ENCODE measurements around the gene TIGAR.

The TIGAR gene

DNA sequence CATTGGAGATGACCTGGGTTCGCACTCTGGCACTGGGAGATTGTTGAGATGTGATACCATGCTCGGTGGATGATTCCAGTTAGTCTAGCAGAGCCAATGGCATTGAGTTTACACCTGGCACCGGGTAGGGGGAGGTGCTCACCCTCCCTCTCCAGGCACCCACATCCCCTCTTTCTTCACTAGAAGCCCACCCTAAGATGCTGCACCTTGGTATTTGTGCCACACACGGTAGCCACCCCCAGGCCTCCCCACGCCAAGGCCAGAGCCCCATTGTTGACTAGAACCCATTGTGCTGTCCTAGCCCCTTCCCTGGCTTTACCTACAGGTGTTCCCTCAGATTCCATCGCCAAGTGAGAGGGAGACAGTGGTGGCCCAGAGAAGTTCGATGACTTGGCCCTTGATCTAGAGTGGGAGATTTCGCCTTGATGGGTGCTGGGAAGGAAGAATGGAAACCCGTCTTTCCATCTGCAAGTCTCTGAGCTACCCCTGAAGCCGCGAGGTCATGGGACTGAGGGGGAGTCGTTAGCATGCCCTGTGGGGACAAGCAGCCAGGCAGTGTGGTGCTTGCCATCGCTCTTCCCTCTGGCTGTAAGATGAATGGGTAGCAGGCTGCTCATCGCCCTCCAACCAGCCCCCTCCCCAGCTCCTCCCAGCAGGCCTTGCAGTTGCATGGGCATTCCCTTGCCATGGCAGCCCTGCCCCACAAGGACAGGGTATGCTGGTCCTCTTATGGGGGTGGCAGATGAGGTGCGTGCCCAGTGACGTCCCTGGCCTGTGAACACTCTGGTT, 38.7 kb upstream of the TIGAR start:
- H3K4me3 ChIP-seq (ENCODE audit: low read depth in 1 of 2, low read length in 2 of 2): no peak overlapping the region
- H3K36me3 ChIP-seq (ENCODE audit: insufficient read depth, low read length): no peaks in the 10 kb centered on the region
- no peak overlapping the region for H3K27ac ChIP-seq (ENCODE audit: low read length)
- no peak for DNase-seq
- no peaks in the 10 kb centered on the region for H3K9me3 ChIP-seq (ENCODE audit: insufficient read depth, low read length, severe bottlenecking)
- H3K4me2 ChIP-seq (ENCODE audit: insufficient read depth, low read length): no peak overlapping the region
- no peak overlapping the region for H3K9ac ChIP-seq (ENCODE audit: low read depth, low read length)
- H3K27me3 ChIP-seq (ENCODE audit: insufficient read depth, low read length, poor library complexity): peaks cover 5% of the 10 kb centered on the region
- no peaks in the 10 kb centered on the region for H3K4me1 ChIP-seq (ENCODE audit: insufficient read depth, low read length)
- no peak overlapping the region for H2AFZ ChIP-seq (ENCODE audit: low read depth, low read length)
- TF ChIP-seq EZH2 (IDR thresholded peaks at IDR 0.05; ENCODE audit: borderline replicate concordance, low read depth, low read length, severe bottlenecking) (no peak), CTCF (IDR thresholded peaks at IDR 0.05; ENCODE audit: borderline replicate concordance, extremely low read depth, low read length, poor library complexity, severe bottlenecking) (no peak)
- ATAC-seq (ENCODE audit: insufficient read depth, low read depth): no peak
- no peaks in the 10 kb centered on the region for H3K79me2 ChIP-seq (ENCODE audit: insufficient read depth, low read length)
- H4K20me1 ChIP-seq (ENCODE audit: insufficient read depth, low read length): no peaks in the 10 kb centered on the region; the same call in 1 of the 2 replicates

DNA sequence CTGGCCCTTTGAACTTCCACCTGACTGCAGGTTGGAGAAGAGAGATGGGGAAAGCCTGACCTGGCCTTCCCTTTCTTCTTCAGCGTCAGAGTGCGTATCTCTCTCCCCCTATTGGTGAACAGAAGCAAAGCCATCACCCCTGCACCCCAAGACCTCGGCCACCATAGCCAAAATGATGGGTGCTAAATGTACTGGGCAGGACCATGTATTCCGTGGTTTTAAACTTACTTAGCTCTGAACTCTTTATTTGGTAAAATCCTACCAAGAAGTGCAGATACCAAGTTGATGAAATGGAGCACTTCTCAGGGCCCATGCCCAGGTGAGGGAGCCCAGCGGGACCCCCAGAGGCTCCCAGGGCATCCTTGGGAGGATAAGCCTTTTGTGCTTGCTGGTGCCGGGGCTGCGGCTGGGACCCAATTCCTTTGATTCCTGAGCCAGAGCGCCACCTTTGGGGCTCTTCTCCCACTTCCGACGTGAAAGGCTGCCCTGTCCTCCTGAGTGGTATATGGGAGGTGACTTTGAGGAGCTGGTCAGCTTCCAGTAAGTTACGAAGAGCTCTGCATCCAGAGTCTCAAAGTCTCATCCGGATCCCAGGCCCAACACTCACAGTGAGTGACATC, 38.0 kb upstream of the TIGAR start:
- peaks cover 8% of the 10 kb centered on the region for H3K27me3 ChIP-seq (ENCODE audit: insufficient read depth, low read length, poor library complexity)
- H4K20me1 ChIP-seq (ENCODE audit: insufficient read depth, low read length): no peaks in the 10 kb centered on the region; the same call in 1 of the 2 replicates
- no peaks in the 10 kb centered on the region for H3K36me3 ChIP-seq (ENCODE audit: insufficient read depth, low read length)
- ATAC-seq (ENCODE audit: insufficient read depth, low read depth) (no peak), DNase-seq (no peak)
- no peak overlapping the region for H3K27ac ChIP-seq (ENCODE audit: low read length)
- no peak overlapping the region for H3K4me3 ChIP-seq (ENCODE audit: low read depth in 1 of 2, low read length in 2 of 2)
- TF ChIP-seq CTCF (IDR thresholded peaks at IDR 0.05; ENCODE audit: borderline replicate concordance, extremely low read depth, low read length, poor library complexity, severe bottlenecking) (no peak), EZH2 (IDR thresholded peaks at IDR 0.05; ENCODE audit: borderline replicate concordance, low read depth, low read length, severe bottlenecking) (no peak)
- H3K4me2 ChIP-seq (ENCODE audit: insufficient read depth, low read length): no peak overlapping the region
- H2AFZ ChIP-seq (ENCODE audit: low read depth, low read length): no peak overlapping the region
- no peaks in the 10 kb centered on the region for H3K79me2 ChIP-seq (ENCODE audit: insufficient read depth, low read length)
- H3K9ac ChIP-seq (ENCODE audit: low read depth, low read length): no peak overlapping the region
- no peaks in the 10 kb centered on the region for H3K9me3 ChIP-seq (ENCODE audit: insufficient read depth, low read length, severe bottlenecking)
- no peaks in the 10 kb centered on the region for H3K4me1 ChIP-seq (ENCODE audit: insufficient read depth, low read length)

DNA sequence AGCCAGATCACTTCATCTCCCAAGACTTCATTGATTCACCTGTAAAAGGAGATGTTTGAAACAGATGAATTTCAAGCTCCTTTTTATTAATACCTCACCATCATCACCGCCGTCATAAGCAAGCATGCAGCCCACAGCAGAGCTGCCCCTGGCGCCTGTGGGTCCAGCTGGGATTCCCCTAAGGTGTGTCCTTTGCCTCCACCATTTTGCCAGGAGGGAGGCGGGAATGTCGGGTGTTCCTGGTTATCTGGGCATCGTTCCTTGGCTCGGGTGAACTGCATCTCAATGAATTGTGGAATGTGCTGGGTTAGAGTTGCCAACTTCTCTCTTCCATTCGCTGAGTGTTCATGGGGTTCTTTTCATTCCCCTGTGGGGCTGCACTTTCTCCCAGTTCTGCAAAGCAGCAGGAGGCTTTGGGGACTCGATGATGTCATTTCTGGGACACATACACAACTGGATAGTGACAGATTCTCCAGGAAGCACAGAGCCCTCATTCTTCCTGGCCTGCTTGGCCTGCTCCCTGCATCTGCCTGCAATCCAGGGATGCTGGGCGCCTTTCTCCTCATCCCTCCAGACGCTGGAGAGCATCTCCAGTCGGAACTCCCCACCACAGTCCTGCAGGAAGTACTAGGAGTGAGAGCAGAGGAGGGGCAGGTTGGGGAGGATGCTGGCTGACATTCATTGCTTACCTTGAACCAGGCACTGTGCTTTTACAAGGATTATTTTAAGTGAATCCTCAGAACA, 37.3 kb upstream of the TIGAR start:
- no peak overlapping the region for H3K4me2 ChIP-seq (ENCODE audit: insufficient read depth, low read length)
- ATAC-seq (ENCODE audit: insufficient read depth, low read depth) (no peak), DNase-seq (no peak)
- H3K36me3 ChIP-seq (ENCODE audit: insufficient read depth, low read length): no peaks in the 10 kb centered on the region
- TF ChIP-seq CTCF (IDR thresholded peaks at IDR 0.05; ENCODE audit: borderline replicate concordance, extremely low read depth, low read length, poor library complexity, severe bottlenecking) (no peak), EZH2 (IDR thresholded peaks at IDR 0.05; ENCODE audit: borderline replicate concordance, low read depth, low read length, severe bottlenecking) (no peak)
- H3K79me2 ChIP-seq (ENCODE audit: insufficient read depth, low read length): no peaks in the 10 kb centered on the region
- no peaks in the 10 kb centered on the region; the same call in 1 of the 2 replicates for H4K20me1 ChIP-seq (ENCODE audit: insufficient read depth, low read length)
- no peak overlapping the region for H3K27ac ChIP-seq (ENCODE audit: low read length)
- H3K27me3 ChIP-seq (ENCODE audit: insufficient read depth, low read length, poor library complexity): peaks cover 8% of the 10 kb centered on the region
- no peak overlapping the region for H2AFZ ChIP-seq (ENCODE audit: low read depth, low read length)
- no peaks in the 10 kb centered on the region for H3K9me3 ChIP-seq (ENCODE audit: insufficient read depth, low read length, severe bottlenecking)
- no peak overlapping the region for H3K4me3 ChIP-seq (ENCODE audit: low read depth in 1 of 2, low read length in 2 of 2)
- H3K4me1 ChIP-seq (ENCODE audit: insufficient read depth, low read length): no peaks in the 10 kb centered on the region
- no peak overlapping the region for H3K9ac ChIP-seq (ENCODE audit: low read depth, low read length)
